ENCODE data around the gene OR1S1.

The OR1S1 gene

GRCh38 chr11:58243954-58244353 is 31.4 kb downstream of the OR1S1 start:
- Histone ChIP-seq H3K9me3 (ENCODE audit: control insufficient read depth, insufficient read depth, low read depth, low read length) (no peaks in the 10 kb centered on the region), H3K4me3 (ENCODE audit: low read depth, low read length) (no peak overlapping the region), H3K27ac (ENCODE audit: extremely low read depth, low read depth, low read length) (no peak overlapping the region), H3K36me3 (ENCODE audit: control insufficient read depth in 2 of 2, insufficient read depth in 1 of 2, low read length in 2 of 2) (no peaks in the 10 kb centered on the region), H3K4me1 (ENCODE audit: control insufficient read depth, insufficient read depth, low read length) (no peaks in the 10 kb centered on the region)
- POLR2A ChIA-PET, result no interaction called here
- CTCF ChIA-PET, result no interaction called here
- TF ChIP-seq ELK4 (IDR thresholded peaks at IDR 0.05; ENCODE audit: borderline replicate concordance, low read depth, low read length), result no peak
- peak; percentile 71; the same call in 1 of the 2 replicates for TF ChIP-seq ZNF394 (tag by site-specific recombination; IDR thresholded peaks at IDR 0.05; ENCODE audit: borderline replicate concordance)
- peak; percentile 34; the same call in 1 of the 2 replicates for TF ChIP-seq ZNF623 (tag by site-specific recombination; IDR thresholded peaks at IDR 0.05)
- TF ChIP-seq ZBTB11 (tag by site-specific recombination; conservative IDR thresholded peaks at IDR 0.05; ENCODE audit: low read depth), result peak; percentile 48; the same call in 1 of the 2 replicates
- TF ChIP-seq ZNF768 (tag by site-specific recombination; IDR thresholded peaks at IDR 0.05), result no peak
- no peak for TF ChIP-seq ZNF510 (tag by site-specific recombination; IDR thresholded peaks at IDR 0.05; ENCODE audit: insufficient replicate concordance)
- TF ChIP-seq ZNF548 (tag by site-specific recombination; IDR thresholded peaks at IDR 0.05), result no peak
- TF ChIP-seq PRDM4 (tag by site-specific recombination; IDR thresholded peaks at IDR 0.05), result no peak
- no peak for TF ChIP-seq BCL11A (tag by site-specific recombination; IDR thresholded peaks at IDR 0.05; ENCODE audit: low read depth)
- TF ChIP-seq ZNF518A (tag by site-specific recombination; conservative IDR thresholded peaks at IDR 0.05; ENCODE audit: low read depth), result peak; percentile 55; the same call in 1 of the 2 replicates
- TF ChIP-seq ZNF140 (tag by site-specific recombination; IDR thresholded peaks at IDR 0.05), result 0 out of 2 replicates have a peak, but pooled peaks have one; percentile 32
- TF ChIP-seq TRIM28 (IDR thresholded peaks at IDR 0.05; ENCODE audit: borderline replicate concordance, low read length), result no peak
- no peak for TF ChIP-seq ZNF274 (IDR thresholded peaks at IDR 0.05; ENCODE audit: low read length)
- no peak for TF ChIP-seq ZNF274 (tag by site-specific recombination; IDR thresholded peaks at IDR 0.05; ENCODE audit: borderline replicate concordance)
- peak; percentile 45 for TF ChIP-seq ZNF555 (tag by site-specific recombination; conservative IDR thresholded peaks at IDR 0.05)
- TF ChIP-seq ZXDB (tag by site-specific recombination; IDR thresholded peaks at IDR 0.05), result 0 out of 2 replicates have a peak, but pooled peaks have one; percentile 16
- no peak for TF ChIP-seq ZNF211 (tag by site-specific recombination; IDR thresholded peaks at IDR 0.05; ENCODE audit: low read depth)
- TF ChIP-seq ZNF24 (tag by site-specific recombination; IDR thresholded peaks at IDR 0.05), result no peak
- TF ChIP-seq ZNF302 (tag by site-specific recombination; IDR thresholded peaks at IDR 0.05; ENCODE audit: low read depth), result no peak
- peak; percentile 16; the same call in 1 of the 2 replicates for TF ChIP-seq ZNF560 (tag by site-specific recombination; IDR thresholded peaks at IDR 0.05; ENCODE audit: borderline replicate concordance)
- TF ChIP-seq ZNF777 (tag by site-specific recombination; IDR thresholded peaks at IDR 0.05; ENCODE audit: borderline replicate concordance), result no peak
- TF ChIP-seq REPIN1 (tag by site-specific recombination; IDR thresholded peaks at IDR 0.05; ENCODE audit: low read depth), result no peak
- no peak for TF ChIP-seq ZNF558 (tag by site-specific recombination; IDR thresholded peaks at IDR 0.05)
- no peak for TF ChIP-seq ZNF2 (tag by site-specific recombination; IDR thresholded peaks at IDR 0.05)
- no peak for TF ChIP-seq EGR2 (tag by site-specific recombination; IDR thresholded peaks at IDR 0.05; ENCODE audit: low read depth)

Measured in HEK293 (cell line).